ENCODE data around the gene FRYL. TPM values are rescaled to one million over a fixed set of nuclear protein-coding genes. Genes with fewer than 3 reads are reported as not detected.

The FRYL gene
- total and polyA plus RNA-seq, 2 of the 8 experiments (the other 6 are each of a cell fraction or from before 2014, with no cell fraction given) = 8.0 to 36.5 TPM

DNA sequence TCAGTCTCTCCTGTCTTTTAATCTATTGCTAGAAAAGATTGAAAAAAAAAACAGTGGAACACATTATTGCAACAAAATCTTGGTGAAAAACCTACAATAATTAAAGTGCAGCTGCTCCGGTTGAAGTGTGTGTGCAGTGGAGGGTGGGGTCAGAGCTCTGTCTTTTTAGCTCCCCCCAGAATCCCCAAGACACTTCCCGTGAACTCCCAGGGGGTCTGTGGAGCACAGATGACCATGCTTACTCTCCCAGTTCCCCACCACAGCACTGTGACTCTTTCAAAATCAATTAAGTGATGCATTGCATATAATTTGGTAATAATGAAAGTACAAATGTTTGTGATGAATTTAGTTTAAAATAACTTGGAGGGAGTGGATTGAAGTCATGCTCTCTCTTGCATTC is 312.6 kb downstream of the FRYL start:
- Histone ChIP-seq H3K79me2 (ENCODE audit: control insufficient read depth in 1 of 2, insufficient read depth in 2 of 2, low read length in 2 of 2) (no peaks in the 10 kb centered on the region), H2BK12ac (ENCODE audit: low read depth, low read length) (no peak overlapping the region), H3K23me2 (ENCODE audit: low read depth, low read length) (no peaks in the 10 kb centered on the region), H3K56ac (replicated peaks; ENCODE audit: insufficient read length, low read depth, low read length) (no peak overlapping the region), H3K9ac (replicated peaks in 1 of 4; ENCODE audit: extremely low read depth in 1 of 4, low read depth in 3 of 4, low read length in 3 of 4) (no peak overlapping the region), H4K5ac (ENCODE audit: insufficient read length, low read depth, low read length) (no peak overlapping the region), H2BK15ac (ENCODE audit: low read length) (no peak overlapping the region), H3K27me3 (replicated peaks in 1 of 4; ENCODE audit: control insufficient read depth in 3 of 4, extremely low read depth in 1 of 4, insufficient read depth in 3 of 4, low read length in 3 of 4) (no peaks in the 10 kb centered on the region), H2BK120ac (replicated peaks; ENCODE audit: low read depth, low read length) (no peak overlapping the region), H2AK5ac (ENCODE audit: low read depth, low read length) (no peak overlapping the region), H4K20me1 (replicated peaks in 1 of 2; ENCODE audit: control insufficient read depth in 1 of 2, insufficient read depth in 2 of 2, low read length in 2 of 2) (no peaks in the 10 kb centered on the region), H4K8ac (ENCODE audit: extremely low read depth, insufficient read depth, low read length) (no peak overlapping the region), H3K27ac (ENCODE audit: low read depth, low read length) (no peak overlapping the region), H2BK20ac (ENCODE audit: low read length) (no peak overlapping the region), H2BK5ac (ENCODE audit: low read depth, low read length) (no peak overlapping the region), H3K18ac (ENCODE audit: extremely low read depth, low read length) (no peak overlapping the region), H3K4me3 (ENCODE audit: extremely low read depth in 1 of 4, insufficient read depth in 2 of 4, low read depth in 3 of 4, low read length in 4 of 4) (no peak overlapping the region), H3K4me2 (ENCODE audit: insufficient read depth in 1 of 2, low read depth in 2 of 2, low read length in 2 of 2) (no peak overlapping the region), H4K91ac (replicated peaks; ENCODE audit: insufficient read length, low read length) (no peak overlapping the region), H3K23ac (ENCODE audit: insufficient read length) (no peak overlapping the region), H2AFZ (ENCODE audit: low read length) (no peak overlapping the region), H3K36me3 (ENCODE audit: control insufficient read depth in 2 of 4, insufficient read depth in 4 of 4, low read length in 3 of 4) (no peaks in the 10 kb centered on the region), H3K9me3 (ENCODE audit: insufficient read depth in 2 of 2, low read depth in 1 of 2, low read length in 1 of 2) (no peaks in the 10 kb centered on the region), H3K14ac (ENCODE audit: insufficient read length) (no peak overlapping the region), H3K4ac (replicated peaks; ENCODE audit: insufficient read length, low read depth, low read length) (no peak overlapping the region), H3K4me1 (replicated peaks in 1 of 4; ENCODE audit: control insufficient read depth in 3 of 4, insufficient read depth in 4 of 4, low read length in 3 of 4) (peaks cover 0 to 2% (median 0%) of the 10 kb centered on the region in 4 experiments; a peak in 1 of 7 replicates), H3K79me1 (ENCODE audit: low read depth, low read length) (no peaks in the 10 kb centered on the region)
- ChIA-PET POLR2A (ENCODE audit: partially characterized antibody) (interaction anchor here (0.7 kb wide), 1 partner anchor 59 kb away, joined by 4 read pairs; no protein-coding TSS in a partner anchor), CTCF (ENCODE audit: partially characterized antibody) (interaction anchor here (1.0 to 3.1 kb wide), 3 partner anchors 22 to 358 kb away, joined by 3 to 9 read pairs (median 5); no protein-coding TSS in a partner anchor)
- FAIRE-seq (no peak), DNase-seq (ENCODE audit: low read depth in 1 of 2, low spot score in 2 of 2) (no peak)
- TF ChIP-seq RBBP5 (IDR thresholded peaks at IDR 0.05; ENCODE audit: borderline replicate concordance, low read depth, low read length) (no peak), CBX8 (IDR thresholded peaks at IDR 0.05; ENCODE audit: borderline replicate concordance, low read depth, low read length) (no peak), RFX5 (IDR thresholded peaks at IDR 0.05; ENCODE audit: borderline replicate concordance, low read depth, low read length) (no peak), SRF (IDR thresholded peaks at IDR 0.05; ENCODE audit: low read depth, low read length) (no peak), HDAC2 (IDR thresholded peaks at IDR 0.05; ENCODE audit: borderline replicate concordance in 1 of 2, low read depth in 2 of 2, low read length in 2 of 2) (no peak), CEBPB (IDR thresholded peaks at IDR 0.05; ENCODE audit: low read depth, low read length) (no peak), CTBP2 (IDR thresholded peaks at IDR 0.05; ENCODE audit: borderline replicate concordance, insufficient read depth, insufficient read length, low read length) (no peak), KDM5A (IDR thresholded peaks at IDR 0.05; ENCODE audit: low read length) (no peak)
- TF ChIP-seq, protein P1, sequence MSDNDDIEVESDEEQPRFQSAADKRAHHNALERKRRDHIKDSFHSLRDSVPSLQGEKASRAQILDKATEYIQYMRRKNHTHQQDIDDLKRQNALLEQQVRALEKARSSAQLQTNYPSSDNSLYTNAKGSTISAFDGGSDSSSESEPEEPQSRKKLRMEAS (IDR thresholded peaks at IDR 0.05) = no peak
- 95% methylated on average over 2 of the region's 2 CpGs; no CpG with 5 or more reads in 1 of the 2 experiments for WGBS, 2 experiments (ENCODE audit: extremely low coverage in 1 of 2, insufficient coverage in 1 of 2, insufficient read length in 1 of 2, insufficient replicate concordance in 2 of 2, low coverage in 1 of 2, low lambda C conversion rate in 2 of 2, missing lambda C conversion rate in 1 of 2)

All from H1 (cell line).